Colonic mucosa (tissue), 4 donors: ENCODE data around the gene CLEC2L. TPM values are rescaled to one million over a fixed set of nuclear protein-coding genes. Genes with fewer than 3 reads are reported as not detected.

Source experiments
- DNase-seq: peaks from one replicate; pipeline ENCODE4 v3.0.0-alpha.2; 2020
- H3K27ac ChIP-seq: fragments of 200-600 bp; one replicate; pipeline ENCODE4 v1.8.0; 2021
- H3K27me3 ChIP-seq: fragments of 200-600 bp; one replicate; pipeline ENCODE4 v1.8.0; 2021
- H3K36me3 ChIP-seq: fragments of 200-600 bp; one replicate; pipeline ENCODE4 v1.8.0; 2021
- H3K4me1 ChIP-seq: fragments of 200-600 bp; one replicate; pipeline ENCODE4 v1.8.0; 2021; ENCODE audit warnings: mild to moderate bottlenecking
- H3K4me3 ChIP-seq: fragments of 200-600 bp; one replicate; pipeline ENCODE4 v1.8.0; 2021
- H3K9ac ChIP-seq, 2 donors: one replicate each; pipeline ENCODE4 v1.7.0; 2013; ENCODE audit warnings: control low read depth in 2 of 2, low read depth in 2 of 2, low read length in 2 of 2
- H3K9me3 ChIP-seq: fragments of 200-600 bp; one replicate; pipeline ENCODE4 v1.8.0; 2021
- intact Hi-C: fragments of 100-400 bp; cut with DNase I; formaldehyde crosslinking; loops from one replicate; pipeline ENCODE4 v1.14.1; 2022
- total RNA-seq, 2 donors: library from RNA; stranded (reverse); fragmentation: NEBNext Ultra II Directional in 1 of 2; extraction: Animal tissue kit (Norgen Biotek cat#: 25700) in 1 of 2; gene quantifications; one replicate each; pipeline ENCODE4 v1.2.1, GENCODE V29; 2021
- TF ChIP-seq, protein P1 (sequence below): fragments of 200-600 bp; IDR thresholded peaks from one replicate; pipeline ENCODE4 v1.8.0; 2022; ENCODE audit warnings: antibody characterized with exemption, mild to moderate bottlenecking
- donor health status: healthy.
- donor health status: DM: no; HTN: no; CAD: no.
- donor health status: DM: no; HTN: no; CAD: no.

Gene CLEC2L
- total RNA-seq, 2 donors from 2014 or later = not detected

DNA sequence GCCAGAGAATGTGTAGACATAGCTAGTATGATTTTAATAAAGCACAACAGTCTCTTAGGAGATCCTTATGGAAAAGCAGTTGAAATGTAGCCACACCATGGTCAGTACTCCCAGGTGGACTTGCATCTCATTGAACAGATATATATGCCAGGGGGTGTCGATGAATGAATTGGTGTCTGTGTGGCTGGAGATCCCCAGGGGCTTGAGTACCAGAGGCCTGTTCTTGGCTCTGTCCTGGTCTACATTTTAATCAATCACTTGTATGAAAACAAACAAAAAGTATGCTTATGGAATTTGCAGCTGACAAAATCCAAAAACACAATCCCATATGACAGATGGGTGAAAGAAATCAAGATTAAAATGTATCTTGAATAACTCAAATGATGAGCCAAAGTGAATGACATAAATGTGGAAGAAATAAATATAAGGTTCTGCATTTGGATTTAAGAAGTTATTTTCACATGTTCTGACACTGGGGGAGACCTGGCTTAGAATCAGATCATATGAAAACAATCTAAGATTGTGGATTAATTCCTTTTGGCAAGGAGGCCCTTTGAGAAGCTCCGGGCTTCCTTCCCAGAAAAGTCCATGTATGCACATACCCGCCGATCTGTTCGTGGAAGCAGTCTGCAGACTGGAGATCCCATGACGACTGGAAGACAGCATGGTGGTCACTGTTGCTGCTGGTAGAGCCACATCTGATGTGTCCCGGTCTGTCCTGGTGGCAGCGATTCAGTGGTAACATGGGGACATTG, 15.6 kb downstream of the CLEC2L start:
- H3K4me3 ChIP-seq = no peak overlapping the region
- H3K9me3 ChIP-seq = no peaks in the 10 kb centered on the region
- no peak for DNase-seq
- H3K4me1 ChIP-seq = no peaks in the 10 kb centered on the region
- H3K27me3 ChIP-seq = no peaks in the 10 kb centered on the region
- no peaks in the 10 kb centered on the region for H3K36me3 ChIP-seq
- no peak overlapping the region for H3K9ac ChIP-seq
- TF ChIP-seq, protein P1, sequence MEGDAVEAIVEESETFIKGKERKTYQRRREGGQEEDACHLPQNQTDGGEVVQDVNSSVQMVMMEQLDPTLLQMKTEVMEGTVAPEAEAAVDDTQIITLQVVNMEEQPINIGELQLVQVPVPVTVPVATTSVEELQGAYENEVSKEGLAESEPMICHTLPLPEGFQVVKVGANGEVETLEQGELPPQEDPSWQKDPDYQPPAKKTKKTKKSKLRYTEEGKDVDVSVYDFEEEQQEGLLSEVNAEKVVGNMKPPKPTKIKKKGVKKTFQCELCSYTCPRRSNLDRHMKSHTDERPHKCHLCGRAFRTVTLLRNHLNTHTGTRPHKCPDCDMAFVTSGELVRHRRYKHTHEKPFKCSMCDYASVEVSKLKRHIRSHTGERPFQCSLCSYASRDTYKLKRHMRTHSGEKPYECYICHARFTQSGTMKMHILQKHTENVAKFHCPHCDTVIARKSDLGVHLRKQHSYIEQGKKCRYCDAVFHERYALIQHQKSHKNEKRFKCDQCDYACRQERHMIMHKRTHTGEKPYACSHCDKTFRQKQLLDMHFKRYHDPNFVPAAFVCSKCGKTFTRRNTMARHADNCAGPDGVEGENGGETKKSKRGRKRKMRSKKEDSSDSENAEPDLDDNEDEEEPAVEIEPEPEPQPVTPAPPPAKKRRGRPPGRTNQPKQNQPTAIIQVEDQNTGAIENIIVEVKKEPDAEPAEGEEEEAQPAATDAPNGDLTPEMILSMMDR = no peak
- intact Hi-C loops = no loop called here
- no peak overlapping the region for H3K27ac ChIP-seq

DNA sequence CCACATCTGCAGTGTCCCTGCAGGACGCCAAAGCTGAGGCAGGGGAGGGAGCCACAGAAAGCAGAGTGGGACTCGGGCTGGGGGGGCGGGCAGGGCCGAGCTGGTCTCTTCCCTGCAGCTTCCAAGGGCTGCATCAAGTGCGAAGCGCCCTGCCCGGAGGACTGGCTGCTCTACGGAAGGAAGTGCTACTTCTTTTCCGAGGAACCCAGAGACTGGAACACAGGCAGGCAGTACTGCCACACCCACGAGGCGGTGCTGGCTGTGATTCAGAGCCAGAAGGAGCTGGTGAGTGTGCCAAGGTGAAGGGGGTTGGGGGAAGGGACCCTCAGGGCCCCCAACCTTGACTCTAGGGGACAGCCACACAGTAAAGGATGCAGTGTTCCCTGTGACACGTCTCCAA, 16.7 kb downstream of the CLEC2L start:
- H3K36me3 ChIP-seq = no peaks in the 10 kb centered on the region
- no peak overlapping the region for H3K4me3 ChIP-seq
- H3K4me1 ChIP-seq = no peaks in the 10 kb centered on the region
- H3K27me3 ChIP-seq = no peaks in the 10 kb centered on the region
- intact Hi-C loops = no loop called here
- no peak overlapping the region for H3K27ac ChIP-seq
- TF ChIP-seq, protein P1 = no peak
- no peak overlapping the region for H3K9ac ChIP-seq
- DNase-seq = no peak
- H3K9me3 ChIP-seq = no peaks in the 10 kb centered on the region

GRCh38 chr7:139541600-139542307, 18.3 kb downstream of the CLEC2L start:
- no peak for DNase-seq
- no peaks in the 10 kb centered on the region for H3K9me3 ChIP-seq
- H3K9ac ChIP-seq = no peak overlapping the region
- H3K36me3 ChIP-seq = no peaks in the 10 kb centered on the region
- no peak overlapping the region for H3K27ac ChIP-seq
- TF ChIP-seq, protein P1 = no peak
- no peak overlapping the region for H3K4me3 ChIP-seq
- H3K27me3 ChIP-seq = no peaks in the 10 kb centered on the region
- intact Hi-C loops = no loop called here
- no peaks in the 10 kb centered on the region for H3K4me1 ChIP-seq

DNA sequence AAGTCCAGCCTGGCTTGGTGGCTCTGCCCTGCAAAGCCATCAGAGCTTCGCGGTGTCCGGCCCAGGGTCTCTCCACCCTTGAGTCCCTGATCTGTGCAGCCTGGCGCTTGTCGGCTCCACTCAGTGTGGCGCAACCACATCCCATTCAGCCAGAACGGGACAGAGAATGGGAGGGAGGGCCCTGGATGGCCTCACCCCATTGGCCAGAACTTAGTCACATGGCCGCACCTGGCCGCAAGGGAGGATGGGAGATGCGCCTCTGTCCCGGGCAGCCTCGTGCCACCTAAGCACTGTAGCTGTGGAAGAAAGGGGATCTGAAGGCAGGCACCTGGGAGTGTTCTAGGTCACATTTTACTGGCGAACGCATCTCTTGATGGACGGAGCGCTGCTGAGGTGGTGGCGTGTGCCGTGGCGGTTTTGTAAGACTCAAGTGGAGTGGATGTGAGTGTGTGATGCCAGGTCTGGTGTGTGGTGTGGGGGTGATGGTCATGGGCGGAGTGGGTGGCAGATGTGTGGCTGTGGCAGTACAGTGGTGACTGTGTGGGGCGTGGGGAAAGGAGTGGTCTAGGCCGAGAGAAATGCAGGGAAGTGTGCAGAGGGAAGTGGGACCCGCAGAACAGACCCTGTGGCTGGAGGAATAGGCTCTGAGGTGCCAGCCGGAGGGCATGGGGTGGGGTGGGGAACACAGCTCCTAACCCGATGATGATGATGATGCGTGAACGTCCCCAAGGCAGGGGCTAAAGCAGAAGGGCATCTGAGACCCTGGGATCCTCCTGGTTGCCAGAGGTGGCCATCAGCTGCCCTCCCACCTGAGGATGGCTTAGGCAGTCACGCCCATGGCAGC, 19.0 kb downstream of the CLEC2L start:
- H3K4me1 ChIP-seq = no peaks in the 10 kb centered on the region
- intact Hi-C loops = no loop called here
- H3K9ac ChIP-seq = no peak overlapping the region
- H3K27me3 ChIP-seq = no peaks in the 10 kb centered on the region
- TF ChIP-seq, protein P1 = no peak
- H3K27ac ChIP-seq = no peak overlapping the region
- DNase-seq = no peak
- H3K36me3 ChIP-seq = no peaks in the 10 kb centered on the region
- no peaks in the 10 kb centered on the region for H3K9me3 ChIP-seq
- no peak overlapping the region for H3K4me3 ChIP-seq

GRCh38 chr7:139543801-139544603, 20.5 kb downstream of the CLEC2L start:
- no peak overlapping the region for H3K9ac ChIP-seq
- H3K36me3 ChIP-seq = no peaks in the 10 kb centered on the region
- H3K4me1 ChIP-seq = no peaks in the 10 kb centered on the region
- no peak overlapping the region for H3K4me3 ChIP-seq
- intact Hi-C loops = no loop called here
- DNase-seq = no peak
- no peaks in the 10 kb centered on the region for H3K27me3 ChIP-seq
- TF ChIP-seq, protein P1 = no peak
- H3K9me3 ChIP-seq = no peaks in the 10 kb centered on the region
- H3K27ac ChIP-seq = no peak overlapping the region
